ENCODE results near the gene FSTL4.
"Not testable (repeated sequence)": the region's sequence is repeated elsewhere in the genome, so short reads cannot be mapped to it uniquely, and the experiment has no call there.

The FSTL4 gene

GRCh38 chr5:133453831-133454230, 158.5 kb downstream of the FSTL4 start:
- no peak for DNase-seq

DNA sequence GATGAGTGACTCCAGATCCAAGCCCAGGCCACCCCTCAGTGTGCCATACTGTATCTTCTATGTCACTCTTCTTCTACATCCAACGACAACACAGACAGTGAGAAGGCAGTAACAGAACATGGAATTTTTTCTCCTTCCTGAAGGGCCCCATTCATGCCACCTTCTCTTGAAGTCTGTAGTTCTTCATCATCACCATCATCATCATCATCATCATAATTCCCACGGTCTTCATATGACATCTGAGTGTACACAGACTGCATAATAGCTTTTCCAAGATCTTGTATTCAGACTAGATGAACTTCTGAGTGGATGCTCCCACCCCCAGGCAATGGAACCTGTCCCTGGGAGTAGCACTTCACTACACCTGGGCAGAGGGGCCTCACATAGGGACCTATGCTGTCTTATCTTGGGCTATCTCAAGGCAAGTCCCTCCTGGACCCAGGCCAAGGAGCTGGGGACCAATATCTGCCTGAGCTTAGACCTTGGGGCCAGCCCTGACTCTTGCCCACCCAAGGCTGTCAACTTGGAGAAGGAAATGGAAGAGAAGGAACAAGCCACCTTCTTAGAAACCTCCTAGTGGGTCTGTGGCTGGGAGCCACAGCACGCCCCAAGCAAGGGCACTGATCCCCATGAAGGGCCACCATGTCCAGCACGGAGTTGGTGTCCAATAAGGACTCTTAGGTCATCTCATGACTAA, 159.1 kb downstream of the FSTL4 start:
- no peak for DNase-seq

- no peak for DNase-seq
Measured at GRCh38 chr5:133451926-133452325, 160.4 kb downstream of the FSTL4 start.

DNA sequence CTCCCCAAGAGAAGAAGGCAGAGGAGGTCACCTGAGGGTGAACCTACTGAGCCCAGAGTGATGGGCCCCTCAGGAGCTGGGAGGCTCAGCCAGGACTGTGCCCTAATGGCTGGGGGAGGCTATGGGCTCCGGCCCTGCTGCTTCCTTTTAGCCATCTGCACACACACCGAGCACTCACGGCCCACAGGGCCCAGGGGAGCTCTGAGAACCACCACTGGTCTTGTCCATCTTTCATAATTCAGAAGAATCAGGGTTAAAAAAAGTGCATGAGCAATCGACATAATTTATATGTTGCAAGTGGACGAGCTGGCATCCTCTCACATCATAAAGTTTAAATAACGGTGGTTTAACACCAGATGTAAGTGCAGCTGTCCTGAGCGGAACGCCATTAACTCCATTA, 162.1 kb downstream of the FSTL4 start:
- DNase-seq: no peak

DNA sequence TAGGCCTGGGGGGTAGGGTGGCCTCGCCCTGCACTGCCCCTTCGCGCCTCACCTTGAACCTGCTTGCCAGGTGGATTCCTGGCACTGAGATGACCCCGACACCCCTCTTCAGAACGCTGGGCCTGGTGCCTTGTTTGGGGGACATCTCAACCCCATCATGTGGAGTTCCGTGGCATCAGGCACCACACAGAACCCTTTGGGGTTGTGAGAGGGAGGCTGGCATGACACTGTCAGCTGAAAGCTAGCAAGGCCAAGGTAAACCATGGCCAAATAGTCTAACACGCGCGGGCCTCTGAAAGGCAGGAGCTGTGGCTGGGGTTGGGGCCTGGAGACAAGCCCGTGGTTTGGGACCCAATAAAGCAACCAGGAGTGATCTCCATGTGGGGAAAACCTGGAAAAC, 163.2 kb downstream of the FSTL4 start:
- no peak for DNase-seq

DNA sequence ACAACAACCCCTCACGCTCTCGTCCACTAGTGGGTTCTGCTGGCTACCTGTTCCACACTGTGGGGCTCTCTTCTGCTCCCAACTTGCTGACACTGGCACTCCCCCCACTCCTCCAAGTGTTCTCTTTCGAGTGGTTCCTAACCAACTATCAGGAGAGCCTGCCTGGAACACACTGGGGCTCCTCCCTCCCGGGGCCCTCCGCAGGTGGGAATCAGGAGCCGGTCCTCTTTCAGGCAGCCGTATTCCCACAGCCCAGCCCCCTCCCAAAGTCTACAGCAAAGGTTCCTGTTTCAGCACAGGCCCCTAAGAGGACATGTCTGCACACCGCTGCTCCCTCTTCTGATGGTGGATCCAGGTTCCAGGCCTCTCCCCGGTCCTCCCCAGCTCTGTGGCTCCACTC, 165.9 kb downstream of the FSTL4 start:
- DNase-seq: no peak

DNA sequence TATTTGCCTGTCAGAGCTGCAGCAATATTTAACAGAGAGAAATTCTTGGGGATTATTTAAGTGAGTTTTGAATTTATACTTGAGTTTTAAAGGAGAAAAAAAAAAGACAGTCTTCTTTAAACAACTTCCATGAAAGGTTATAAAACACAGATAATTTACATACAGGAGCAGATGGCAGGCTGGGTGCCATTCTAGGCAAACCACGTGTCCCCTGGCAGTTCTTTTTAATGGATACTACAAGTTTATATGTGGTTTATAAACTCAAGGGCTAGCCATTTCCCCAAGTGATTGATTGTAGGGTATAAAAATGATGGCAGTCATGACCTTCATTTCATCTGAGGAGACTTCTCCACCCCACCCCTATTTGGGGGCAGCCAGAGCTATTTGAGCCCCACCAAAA, 166.6 kb downstream of the FSTL4 start:
- DNase-seq: no peak

GRCh38 chr5:133445204-133445603, 167.1 kb downstream of the FSTL4 start:
- not testable (repeated sequence) for DNase-seq

DNA sequence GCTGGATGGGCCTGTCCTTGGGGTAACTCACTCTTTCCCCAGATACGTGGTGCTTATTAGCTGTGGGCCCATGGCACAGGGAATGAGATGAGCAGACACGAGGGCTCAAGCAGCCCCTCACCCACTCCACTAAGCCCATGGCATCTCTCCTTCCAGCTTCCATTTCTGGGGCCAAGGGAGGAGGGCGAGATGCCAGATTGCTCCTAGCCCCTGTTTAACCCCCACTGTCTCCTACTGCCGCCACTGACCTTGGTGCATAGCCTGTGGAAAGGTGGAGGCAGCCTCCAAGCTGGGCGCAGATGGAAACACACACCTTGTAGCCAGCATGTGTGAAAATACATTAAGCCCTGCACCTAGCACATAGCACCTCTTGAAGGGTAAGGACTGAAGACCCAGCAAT, 167.6 kb downstream of the FSTL4 start:
- DNase-seq: no peak

- DNase-seq: no peak
Measured at GRCh38 chr5:133441166-133441815, 171.1 kb downstream of the FSTL4 start.

GRCh38 chr5:133440467-133441115, 171.8 kb downstream of the FSTL4 start:
- DNase-seq: no peak

GRCh38 chr5:133439859-133440258, 172.5 kb downstream of the FSTL4 start:
- no peak for DNase-seq

GRCh38 chr5:133438487-133438886, 173.9 kb downstream of the FSTL4 start:
- no peak for DNase-seq

GRCh38 chr5:133434336-133434735, 178.0 kb downstream of the FSTL4 start:
- DNase-seq: no peak

- no peak for DNase-seq
Measured at GRCh38 chr5:133433641-133434040, 178.7 kb downstream of the FSTL4 start.

- DNase-seq: no peak
Measured at GRCh38 chr5:133432956-133433532, 179.3 kb downstream of the FSTL4 start.

DNA sequence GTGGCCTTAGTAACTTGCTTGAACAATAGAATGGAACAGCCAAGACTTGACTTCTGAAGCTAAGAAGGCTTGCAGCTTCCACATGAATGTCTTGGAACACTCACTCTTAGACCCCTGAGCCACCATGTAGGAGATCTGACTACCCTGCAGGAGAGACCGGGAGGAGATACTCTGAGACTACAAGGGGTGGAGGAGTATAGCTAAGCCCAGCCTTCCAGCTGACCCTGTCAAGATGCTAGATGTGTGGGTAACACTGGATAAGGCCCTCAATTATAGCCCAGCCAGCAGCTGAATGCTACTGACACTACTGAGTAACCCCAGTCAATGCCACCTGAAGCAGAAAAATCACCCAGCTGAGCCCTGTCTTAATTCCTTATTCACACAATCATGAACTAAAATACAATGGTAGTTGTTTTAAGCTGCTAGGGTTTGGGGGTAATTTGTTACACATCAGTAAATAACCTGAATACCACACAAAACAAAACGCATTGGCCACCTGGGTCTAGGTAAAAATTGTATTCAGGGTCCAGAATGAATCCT, 180.9 kb downstream of the FSTL4 start:
- no peak for DNase-seq

GRCh38 chr5:133430095-133430494, 182.2 kb downstream of the FSTL4 start:
- DNase-seq: no peak

GRCh38 chr5:133429046-133429445, 183.3 kb downstream of the FSTL4 start:
- no peak for DNase-seq

- no peak for DNase-seq
Measured at GRCh38 chr5:133428072-133428660, 184.2 kb downstream of the FSTL4 start.

- no peak for DNase-seq
Measured at GRCh38 chr5:133427121-133427777, 185.1 kb downstream of the FSTL4 start.

DNA sequence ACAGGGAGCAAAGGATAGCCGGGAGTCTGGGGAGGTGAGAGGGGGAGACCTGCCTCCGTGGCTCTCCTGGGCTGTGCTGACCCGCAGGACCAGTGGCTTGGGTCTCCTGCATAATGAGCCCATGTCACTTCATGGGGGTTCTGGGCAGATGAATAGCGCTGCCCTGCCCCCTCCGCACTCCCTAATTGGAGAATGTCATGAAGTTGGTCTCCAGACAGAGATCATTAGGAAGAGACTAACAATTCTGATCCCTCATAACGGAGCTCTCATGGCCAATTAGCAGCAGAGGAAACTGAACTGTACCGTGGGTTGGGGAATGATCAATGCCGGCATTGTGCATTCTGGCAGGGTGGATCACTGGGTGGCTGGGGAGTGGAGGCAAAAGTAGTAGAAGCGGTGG, 186.1 kb downstream of the FSTL4 start:
- no peak for DNase-seq

All from right kidney (tissue), 1 donor.